GM21390 (cell line): ENCODE results near the gene RBM17.
"Not testable (repeated sequence)": the region's sequence is repeated elsewhere in the genome, so short reads cannot be mapped to it uniquely, and the experiment has no call there.

Source experiments
- ATAC-seq: cut with Tn5 transposase; IDR thresholded peaks from one replicate; pipeline ENCODE4 v1.9.1; 2021; ENCODE audit not compliant: unreplicated experiment

RBM17 gene

DNA sequence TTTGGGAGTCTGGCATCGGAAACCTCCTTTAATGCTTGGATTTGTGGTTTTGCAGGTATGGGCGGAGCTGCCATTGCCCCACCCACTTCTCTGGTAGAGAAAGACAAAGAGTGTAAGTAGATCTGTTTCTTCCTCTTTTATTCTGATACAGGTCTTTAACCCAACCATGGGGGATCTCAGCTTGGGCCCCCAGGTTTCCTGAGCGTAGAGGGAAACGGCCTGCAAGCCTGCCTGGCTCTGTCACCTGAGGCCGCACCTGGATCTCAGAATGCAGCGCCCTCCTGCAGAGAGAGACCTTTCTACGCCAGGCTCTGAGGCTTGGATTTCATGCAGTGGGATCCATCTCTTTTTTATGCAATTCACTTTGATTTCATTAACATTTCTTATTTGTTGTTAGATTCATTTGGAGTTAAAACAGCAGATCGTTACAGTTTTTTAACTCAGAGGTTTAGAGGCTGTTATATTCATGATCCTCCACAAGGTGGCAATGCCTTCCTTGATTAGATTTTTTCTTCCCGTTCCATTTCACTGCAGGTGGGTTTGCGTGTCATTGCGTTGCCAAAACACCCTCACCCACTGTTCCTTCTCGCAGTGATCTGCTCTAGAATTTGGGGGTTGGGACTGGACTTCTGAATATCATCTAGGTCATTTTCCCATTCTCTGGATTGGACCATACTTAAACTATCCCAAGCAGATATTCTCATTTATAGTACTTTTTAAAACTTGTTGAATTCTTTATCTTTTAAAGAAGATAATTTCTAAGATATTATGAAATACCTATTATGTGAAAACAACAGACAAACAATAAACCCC is 20.0 kb downstream of the RBM17 start:
- ATAC-seq, result no peak

DNA sequence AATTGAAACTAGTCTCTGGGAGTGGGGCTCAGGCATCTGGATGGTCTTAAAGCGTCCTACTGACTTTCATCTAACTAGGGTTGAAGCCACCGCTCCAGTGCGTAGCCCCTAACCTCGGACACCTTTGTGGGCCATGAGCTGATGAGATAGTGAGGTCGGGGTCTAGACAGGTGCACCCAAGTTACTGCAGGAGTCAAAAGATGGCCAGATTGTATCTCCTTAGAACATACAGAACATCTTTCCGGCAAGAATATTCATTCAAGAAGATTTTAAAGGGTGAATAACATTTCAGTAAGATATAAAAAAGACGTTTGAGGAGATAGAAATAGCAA is 20.6 kb downstream of the RBM17 start:
- no peak for ATAC-seq

DNA sequence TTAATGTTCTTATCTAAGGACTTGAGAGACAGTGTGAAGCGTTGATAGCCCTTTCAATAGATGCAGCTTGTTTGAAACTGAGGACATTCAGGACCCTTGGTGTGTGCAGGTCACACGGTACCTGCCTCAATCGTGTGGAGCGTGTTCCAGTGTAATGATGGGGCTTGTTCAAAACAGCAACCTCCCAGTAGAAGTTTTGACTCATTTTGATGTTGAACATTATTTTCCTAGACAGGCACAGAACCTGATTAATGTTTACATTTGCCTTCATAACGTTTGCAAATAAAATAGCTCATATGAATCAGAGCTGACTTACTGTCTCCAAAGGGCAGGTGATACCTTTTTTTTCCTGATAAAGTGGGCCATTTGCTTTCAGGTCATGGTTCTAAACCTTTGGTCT is 21.3 kb downstream of the RBM17 start:
- no peak for ATAC-seq

DNA sequence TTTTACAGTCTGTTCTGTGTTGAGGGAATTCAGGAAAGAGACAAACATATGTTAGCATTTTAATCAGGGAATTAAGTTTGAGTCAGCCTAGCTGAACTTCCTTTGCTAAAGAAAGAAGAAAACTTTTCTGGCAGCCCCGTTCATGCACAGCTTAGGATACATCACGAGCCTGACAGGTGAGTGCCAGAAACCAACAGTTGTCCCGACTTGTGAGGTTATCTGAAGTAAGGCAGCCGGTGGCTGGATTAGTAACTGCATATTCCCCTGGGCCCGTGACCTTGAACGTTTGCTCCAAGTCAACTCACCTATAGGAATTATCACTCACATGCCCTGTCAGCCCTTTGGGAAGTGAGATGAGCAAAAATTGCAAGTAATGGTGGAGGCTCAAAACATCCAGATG is 24.1 kb downstream of the RBM17 start:
- no peak for ATAC-seq

- ATAC-seq, result no peak
These were observed 25.5 kb downstream of the RBM17 start for GRCh38 chr10:6114299-6114698.

- no peak for ATAC-seq
These were observed 26.0 kb downstream of the RBM17 start for GRCh38 chr10:6114805-6115341.

DNA sequence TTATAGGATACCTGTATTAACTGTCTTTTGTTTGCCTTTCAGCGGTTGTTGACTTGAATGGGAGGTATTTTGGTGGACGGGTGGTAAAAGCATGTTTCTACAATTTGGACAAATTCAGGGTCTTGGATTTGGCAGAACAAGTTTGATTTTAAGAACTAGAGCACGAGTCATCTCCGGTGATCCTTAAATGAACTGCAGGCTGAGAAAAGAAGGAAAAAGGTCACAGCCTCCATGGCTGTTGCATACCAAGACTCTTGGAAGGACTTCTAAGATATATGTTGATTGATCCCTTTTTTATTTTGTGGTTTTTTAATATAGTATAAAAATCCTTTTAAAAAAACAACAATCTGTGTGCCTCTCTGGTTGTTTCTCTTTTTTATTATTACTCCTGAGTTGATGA is 26.6 kb downstream of the RBM17 start:
- no peak for ATAC-seq

DNA sequence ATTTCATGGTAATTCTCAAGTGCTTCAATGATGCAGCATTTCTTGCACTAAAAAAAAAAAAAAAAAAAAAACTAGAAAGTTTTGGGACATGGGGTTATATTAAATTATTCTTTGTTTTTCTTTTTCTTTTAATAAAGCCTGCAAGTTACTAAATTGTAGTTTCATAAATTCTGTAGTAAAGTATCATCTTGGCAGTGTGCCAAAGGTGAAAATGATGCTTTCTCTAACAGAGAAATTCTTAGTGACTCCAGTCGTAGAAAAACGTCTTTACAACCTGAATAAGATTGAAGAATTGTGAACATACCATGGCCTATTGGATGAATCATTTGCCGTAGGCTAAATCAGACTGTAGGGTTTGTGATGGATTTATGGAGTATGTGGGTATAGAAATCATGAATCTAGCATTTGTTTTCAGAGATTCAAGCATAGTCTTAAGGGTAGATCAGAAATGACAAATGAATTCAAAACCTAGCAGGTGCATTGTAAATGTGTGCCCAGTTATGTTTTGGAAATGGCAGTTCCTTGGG is 27.1 kb downstream of the RBM17 start:
- no peak for ATAC-seq

DNA sequence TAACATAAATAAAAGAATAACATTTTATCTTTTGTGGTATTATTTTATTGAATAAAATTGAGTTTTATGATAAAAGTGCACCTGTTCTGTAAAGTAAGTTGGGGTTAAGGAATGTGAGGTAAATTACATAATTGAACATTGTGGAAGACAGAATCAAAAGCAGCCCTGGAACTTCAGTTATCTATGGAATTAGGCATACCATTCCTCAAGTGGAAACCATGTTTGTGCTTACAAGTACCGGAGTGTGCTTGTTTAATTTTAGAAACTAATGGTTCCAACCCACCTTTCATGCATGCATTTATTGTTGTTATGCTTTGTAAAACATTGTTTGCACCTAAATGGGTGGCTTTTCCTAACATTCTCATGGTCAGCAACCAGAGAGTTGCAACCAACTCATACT is 28.0 kb downstream of the RBM17 start:
- ATAC-seq, result no peak

GRCh38 chr10:6117711-6118110 is 28.9 kb downstream of the RBM17 start:
- no peak for ATAC-seq

DNA sequence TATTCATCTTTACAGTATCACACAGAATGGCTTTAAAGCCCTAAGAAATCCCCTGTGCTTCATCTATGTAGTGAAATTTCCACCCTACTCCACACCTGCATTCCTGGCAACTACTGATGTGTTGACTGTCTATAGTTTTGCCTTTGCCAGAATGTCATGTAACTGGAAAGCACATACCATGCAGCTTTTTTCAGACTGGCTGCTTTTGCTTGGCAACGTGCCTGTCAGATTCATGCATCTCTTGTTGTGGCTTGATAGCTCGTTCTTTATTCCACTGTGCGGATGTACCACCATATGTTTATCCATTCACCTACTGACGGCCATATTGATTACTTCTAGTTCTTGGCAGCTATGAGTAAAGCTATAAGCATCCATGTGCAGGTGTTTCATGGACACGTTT is 30.6 kb downstream of the RBM17 start:
- no peak for ATAC-seq

GRCh38 chr10:6119962-6120361 is 31.1 kb downstream of the RBM17 start:
- ATAC-seq, result no peak

- ATAC-seq, result no peak
These were observed 31.9 kb downstream of the RBM17 start for GRCh38 chr10:6120691-6121090.

DNA sequence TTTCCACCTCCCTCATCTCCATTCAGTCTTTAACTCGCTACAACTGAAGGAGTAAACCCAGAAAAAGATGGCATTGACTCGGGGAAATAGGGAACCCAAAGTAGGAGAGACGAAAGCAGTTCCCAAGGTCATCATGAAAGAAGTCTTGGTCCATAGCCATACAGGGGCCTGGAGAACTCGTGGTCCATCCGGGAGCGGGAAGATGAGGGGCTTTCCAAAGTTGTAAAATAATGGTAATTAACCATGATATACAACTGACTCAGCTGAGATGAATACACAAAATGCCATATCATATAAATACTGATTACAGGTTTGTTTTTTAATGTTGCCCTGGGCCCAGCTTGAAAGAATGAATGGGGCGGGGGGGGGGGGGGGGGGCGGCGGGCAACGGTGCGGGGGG is 32.3 kb downstream of the RBM17 start:
- ATAC-seq, result no peak

GRCh38 chr10:6123532-6123931 is 34.7 kb downstream of the RBM17 start:
- no peak for ATAC-seq

- no peak for ATAC-seq
These were observed 35.8 kb downstream of the RBM17 start for GRCh38 chr10:6124666-6125065.

DNA sequence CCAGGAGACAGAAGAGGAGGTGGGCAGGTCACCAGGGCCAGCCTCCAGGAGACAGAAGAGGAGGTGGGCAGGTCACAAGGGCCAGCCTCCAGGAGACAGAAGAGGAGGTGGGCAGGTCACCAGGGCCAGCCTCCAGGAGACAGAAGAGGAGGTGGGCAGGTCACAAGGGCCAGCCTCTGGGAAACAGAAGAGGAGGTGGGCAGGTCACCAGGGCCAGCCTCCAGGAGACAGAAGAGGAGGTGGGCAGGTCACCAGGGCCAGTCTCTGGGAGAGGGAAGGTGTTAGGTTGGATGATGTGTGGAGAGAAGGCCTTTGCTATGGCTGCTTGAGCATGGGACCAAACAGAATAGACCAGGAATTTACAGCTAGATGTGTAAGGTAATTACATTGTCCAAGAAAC is 38.6 kb downstream of the RBM17 start:
- not testable (repeated sequence) for ATAC-seq

DNA sequence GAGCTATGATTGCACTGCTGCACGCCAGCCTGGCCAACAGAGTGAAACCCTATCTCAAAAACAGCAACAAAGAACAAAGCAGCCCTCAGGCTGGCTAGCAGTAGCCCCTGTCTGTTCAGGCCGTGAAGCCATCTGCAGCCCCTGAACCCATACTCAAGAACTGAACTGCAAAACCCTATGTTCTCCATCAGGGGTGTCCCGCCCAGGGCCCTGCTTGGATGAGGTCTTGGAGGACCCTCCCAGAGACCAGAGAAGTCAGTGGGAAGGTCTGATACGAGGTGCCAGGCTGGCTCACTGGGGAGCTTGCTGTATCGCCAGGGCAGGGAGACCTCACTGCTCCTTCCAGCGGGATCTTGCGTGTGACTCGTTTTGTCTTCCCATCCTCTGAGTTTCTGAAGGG is 39.3 kb downstream of the RBM17 start:
- ATAC-seq, result no peak

- ATAC-seq, result no peak
These were observed 39.9 kb downstream of the RBM17 start for GRCh38 chr10:6128591-6129251.

- ATAC-seq, result no peak
These were observed 42.1 kb downstream of the RBM17 start for GRCh38 chr10:6130848-6131470.

- no peak for ATAC-seq
These were observed 44.7 kb downstream of the RBM17 start for GRCh38 chr10:6133331-6134098.
